Progenitor cell of endocrine pancreas (in vitro differentiated cells): ENCODE measurements around the gene FSHR. TPM values are rescaled to one million over a fixed set of nuclear protein-coding genes. Genes with fewer than 3 reads are reported as not detected.

Experiments used
- DNase-seq: peaks from one replicate; pipeline ENCODE4 v3.0.0; 2021; ENCODE audit warnings: low spot score; ENCODE audit not compliant: unreplicated experiment
- H3K27ac Mint-ChIP-seq: 2 replicates; pipeline ENCODE4 v1.8.0; 2021; ENCODE audit warnings: mild to moderate bottlenecking, moderate library complexity, mixed read lengths
- H3K27me3 Mint-ChIP-seq: 2 replicates; pipeline ENCODE4 v1.8.0; 2021; ENCODE audit warnings: mixed read lengths
- H3K36me3 Mint-ChIP-seq: 2 replicates; pipeline ENCODE4 v1.8.0; 2022; ENCODE audit warnings: mixed read lengths; ENCODE audit not compliant: insufficient read depth
- H3K4me1 Mint-ChIP-seq: 2 replicates; pipeline ENCODE4 v1.8.0; 2021; ENCODE audit warnings: low read depth, mixed read lengths
- H3K4me3 Mint-ChIP-seq: 2 replicates; pipeline ENCODE4 v1.8.0; 2021; ENCODE audit warnings: low read depth, mild to moderate bottlenecking, moderate library complexity, mixed read lengths
- H3K9me3 Mint-ChIP-seq: 2 replicates; pipeline ENCODE4 v1.8.0; 2021; ENCODE audit warnings: low read depth, mixed read lengths
- total RNA-seq: library from RNA; stranded (reverse); gene quantifications from 2 replicates; pipeline ENCODE4 v1.2.1, GENCODE V29; 2021
- TF ChIP-seq, protein P1 (sequence below): fragments of 200-600 bp; sonication (generic); IDR thresholded peaks from one replicate; pipeline ENCODE4 v1.5.0; 2021; ENCODE audit warnings: antibody characterized with exemption, mild to moderate bottlenecking; ENCODE audit not compliant: unreplicated experiment

FSHR gene
- total RNA-seq, 1 donor from 2014 or later = 0.74 TPM

- H3K4me3 Mint-ChIP-seq = no peak overlapping the region
- H3K36me3 Mint-ChIP-seq = no peaks in the 10 kb centered on the region
- TF ChIP-seq, protein P1, sequence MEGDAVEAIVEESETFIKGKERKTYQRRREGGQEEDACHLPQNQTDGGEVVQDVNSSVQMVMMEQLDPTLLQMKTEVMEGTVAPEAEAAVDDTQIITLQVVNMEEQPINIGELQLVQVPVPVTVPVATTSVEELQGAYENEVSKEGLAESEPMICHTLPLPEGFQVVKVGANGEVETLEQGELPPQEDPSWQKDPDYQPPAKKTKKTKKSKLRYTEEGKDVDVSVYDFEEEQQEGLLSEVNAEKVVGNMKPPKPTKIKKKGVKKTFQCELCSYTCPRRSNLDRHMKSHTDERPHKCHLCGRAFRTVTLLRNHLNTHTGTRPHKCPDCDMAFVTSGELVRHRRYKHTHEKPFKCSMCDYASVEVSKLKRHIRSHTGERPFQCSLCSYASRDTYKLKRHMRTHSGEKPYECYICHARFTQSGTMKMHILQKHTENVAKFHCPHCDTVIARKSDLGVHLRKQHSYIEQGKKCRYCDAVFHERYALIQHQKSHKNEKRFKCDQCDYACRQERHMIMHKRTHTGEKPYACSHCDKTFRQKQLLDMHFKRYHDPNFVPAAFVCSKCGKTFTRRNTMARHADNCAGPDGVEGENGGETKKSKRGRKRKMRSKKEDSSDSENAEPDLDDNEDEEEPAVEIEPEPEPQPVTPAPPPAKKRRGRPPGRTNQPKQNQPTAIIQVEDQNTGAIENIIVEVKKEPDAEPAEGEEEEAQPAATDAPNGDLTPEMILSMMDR = no peak
- no peak overlapping the region for H3K27ac Mint-ChIP-seq
- no peak for DNase-seq
- H3K9me3 Mint-ChIP-seq = peaks cover 3% of the 10 kb centered on the region
- H3K4me1 Mint-ChIP-seq = peaks cover 11% of the 10 kb centered on the region
- H3K27me3 Mint-ChIP-seq = no peaks in the 10 kb centered on the region
Observed at GRCh38 chr2:49049161-49049560, 105.2 kb downstream of the FSHR start.

- no peaks in the 10 kb centered on the region for H3K27me3 Mint-ChIP-seq
- H3K4me1 Mint-ChIP-seq = peaks cover 11% of the 10 kb centered on the region
- H3K27ac Mint-ChIP-seq = no peak overlapping the region
- no peaks in the 10 kb centered on the region for H3K9me3 Mint-ChIP-seq
- no peak for DNase-seq
- no peaks in the 10 kb centered on the region for H3K36me3 Mint-ChIP-seq
- TF ChIP-seq, protein P1 = no peak
- H3K4me3 Mint-ChIP-seq = no peak overlapping the region
Observed at GRCh38 chr2:49045083-49045482, 109.2 kb downstream of the FSHR start.

- no peak for DNase-seq
Observed at GRCh38 chr2:49044350-49045079, 109.8 kb downstream of the FSHR start.

DNA sequence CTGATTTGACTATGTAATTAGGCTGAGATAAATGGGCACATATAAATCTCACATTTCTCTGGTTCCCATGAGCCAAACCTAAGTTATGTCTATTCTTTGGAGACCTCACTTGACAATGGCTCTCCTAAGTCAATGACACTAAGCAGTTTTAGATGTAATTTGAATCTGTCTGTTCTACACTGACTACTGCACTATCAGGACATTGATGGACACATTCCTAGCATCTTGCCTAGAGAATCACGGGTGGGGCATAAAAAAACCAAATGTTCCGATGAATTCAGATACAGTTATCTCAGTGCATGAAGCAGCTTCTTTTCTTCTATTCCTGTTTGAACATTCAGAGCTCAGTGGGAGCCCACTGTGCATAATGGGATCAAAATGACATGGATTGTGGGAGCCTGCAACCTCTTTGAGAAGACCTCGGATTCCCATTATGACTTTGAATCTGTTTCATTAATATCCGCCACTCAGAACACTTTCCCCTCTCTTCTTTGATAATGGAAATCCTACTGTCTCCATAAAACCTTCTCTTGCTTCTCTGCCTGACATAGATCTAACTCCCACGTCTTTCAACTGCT is 110.8 kb downstream of the FSHR start:
- no peaks in the 10 kb centered on the region for H3K9me3 Mint-ChIP-seq

More at GRCh38 chr2:49044350-49045079, 109.8 kb downstream of the FSHR start:
- Mint-ChIP-seq H3K27me3 (no peaks in the 10 kb centered on the region), H3K4me3 (no peak overlapping the region), H3K4me1 (peaks cover 11% of the 10 kb centered on the region), H3K9me3 (no peaks in the 10 kb centered on the region), H3K36me3 (no peaks in the 10 kb centered on the region), H3K27ac (no peak overlapping the region)
- TF ChIP-seq, protein P1 = peak; percentile 48

DNA sequence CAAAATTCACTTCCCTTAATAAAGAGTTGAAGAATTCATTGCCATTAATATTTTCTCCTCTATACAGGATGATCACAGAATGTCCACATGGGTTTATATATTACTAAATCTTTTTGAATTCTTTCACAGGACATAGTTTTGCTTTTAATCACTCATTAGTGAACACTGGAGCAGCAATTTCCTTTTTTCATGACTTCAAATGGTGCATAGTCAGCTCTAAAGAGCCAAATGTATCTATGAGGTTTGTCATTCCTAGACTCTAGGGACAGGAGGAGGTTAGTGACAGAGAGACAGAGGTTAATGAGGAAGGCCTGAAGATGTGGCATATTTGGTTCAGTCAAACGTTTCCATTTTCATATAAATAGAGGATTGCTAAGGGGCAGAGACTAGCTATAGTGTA is 111.8 kb downstream of the FSHR start:
- peaks cover 11% of the 10 kb centered on the region for H3K4me1 Mint-ChIP-seq
- no peak overlapping the region for H3K4me3 Mint-ChIP-seq
- no peaks in the 10 kb centered on the region for H3K36me3 Mint-ChIP-seq
- TF ChIP-seq, protein P1 = no peak
- DNase-seq = no peak
- no peaks in the 10 kb centered on the region for H3K9me3 Mint-ChIP-seq
- H3K27ac Mint-ChIP-seq = no peak overlapping the region
- H3K27me3 Mint-ChIP-seq = no peaks in the 10 kb centered on the region

More for the DNA sequence above, 110.8 kb downstream of the FSHR start:
- no peak overlapping the region for H3K4me3 Mint-ChIP-seq
- no peaks in the 10 kb centered on the region for H3K27me3 Mint-ChIP-seq
- H3K36me3 Mint-ChIP-seq = no peaks in the 10 kb centered on the region
- no peak for DNase-seq
- peaks cover 11% of the 10 kb centered on the region for H3K4me1 Mint-ChIP-seq
- TF ChIP-seq, protein P1 = no peak
- no peak overlapping the region for H3K27ac Mint-ChIP-seq
